ENCODE results near the gene ENDOG. TPM values are rescaled to one million over a fixed set of nuclear protein-coding genes. Genes with fewer than 3 reads are reported as not detected.
"Not testable (repeated sequence)": the region's sequence is repeated elsewhere in the genome, so short reads cannot be mapped to it uniquely, and the experiment has no call there.

ENDOG gene
- total and polyA plus RNA-seq, 5 experiments from 2014 or later: 15.0 to 34.0 (median 16.3) TPM

DNA sequence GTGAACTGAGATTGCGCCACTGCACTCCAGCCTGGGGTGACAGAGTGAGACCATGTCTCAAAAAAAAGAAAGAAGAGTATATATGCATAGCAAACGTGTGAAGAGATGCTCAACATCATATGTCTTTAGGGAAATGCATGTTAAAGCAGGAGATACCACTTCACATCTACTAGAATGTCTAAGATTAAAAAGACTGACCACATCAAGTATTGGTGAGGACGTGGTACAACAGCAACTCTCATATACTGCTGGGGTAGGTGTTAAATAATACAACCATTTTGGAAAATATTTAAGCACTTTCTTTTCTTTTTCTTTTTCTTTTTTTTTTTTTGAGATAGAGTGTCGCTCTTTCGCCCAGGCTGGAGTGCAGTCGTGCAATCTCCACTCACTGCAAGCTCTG is 32.9 kb upstream of the ENDOG start:
- Mint-ChIP-seq H3K4me3 (peak overlapping the region in 5 of 10 donors; percentile 22 to 48 (median 36)), H3K36me3 (peaks cover 0 to 7% (median 0%) of the 10 kb centered on the region in 3 donors), H3K27me3 (peaks cover 0 to 1% (median 0%) of the 10 kb centered on the region in 5 donors), H3K27ac (peak overlapping the region in 5 of 10 donors; percentile 4 to 71 (median 62)), H3K9me3 (peaks cover 0 to 2% (median 0%) of the 10 kb centered on the region in 9 donors), H3K4me1 (peaks cover 6 to 29% (median 22%) of the 10 kb centered on the region in 4 donors)
- ATAC-seq (no peak), DNase-seq (no peak)
- POLR2A ChIA-PET: interaction anchor here (0.6 to 7.4 kb wide), 9 partner anchors 8 to 1362 kb away, joined by 3 to 50 read pairs (median 3); partner anchors contain the start of genes URM1, ZDHHC12 and ZER1

GRCh38 chr9:128786681-128787601 is 31.4 kb upstream of the ENDOG start, which contains the start of gene TBC1D13:
Gene TBC1D13 (plus strand): TSS chr9:128787253. CDS start chr9:128787354, 101 bp downstream.
- DNase-seq (peak; percentile 87 to 95 (median 92)), ATAC-seq (peak; percentile 94 to 96)
- POLR2A ChIA-PET: interaction anchor here (0.7 to 7.4 kb wide), 8 partner anchors 12 to 646 kb away, joined by 3 to 50 read pairs (median 3); partner anchors contain the start of genes ZDHHC12 and ZER1
- H3K4me3 Mint-ChIP-seq: peak within 1 kb of the TSS; percentile 91 to 98 (median 94)
- peaks cover 6 to 27% (median 23%) of the 10 kb centered on the region in 4 donors for H3K4me1 Mint-ChIP-seq
- H3K27ac Mint-ChIP-seq: peak within 1 kb of the TSS; percentile 91 to 99 (median 97)
- peaks cover 0 to 19% (median 0%) of the 10 kb centered on the region in 3 donors for H3K36me3 Mint-ChIP-seq
- H3K27me3 Mint-ChIP-seq: peaks cover 0 to 1% (median 0%) of the 10 kb centered on the region in 5 donors
- no peaks in the 10 kb centered on the region for H3K9me3 Mint-ChIP-seq

DNA sequence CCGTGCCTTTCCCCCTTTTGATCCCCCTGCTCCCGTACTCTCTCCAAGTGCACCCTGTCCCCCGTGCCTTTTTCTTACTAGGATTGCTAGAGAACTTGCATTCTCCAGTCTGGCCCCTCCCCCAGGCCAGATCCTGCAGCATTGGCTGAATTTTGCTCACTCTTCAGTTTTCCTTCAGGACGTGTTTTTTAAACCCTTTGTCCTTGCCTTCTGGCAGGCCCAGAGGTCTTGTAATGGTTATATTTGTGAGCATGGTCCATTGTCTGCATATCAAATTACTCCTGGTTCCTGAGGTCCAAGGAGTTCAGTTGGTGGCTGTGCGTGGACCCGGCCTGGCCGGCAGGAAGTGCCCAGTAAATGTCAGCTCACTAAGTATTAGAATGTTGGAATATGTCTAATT is 30.6 kb upstream of the ENDOG start:
- H3K4me1 Mint-ChIP-seq: peaks cover 6 to 28% (median 22%) of the 10 kb centered on the region in 4 donors
- no peaks in the 10 kb centered on the region for H3K9me3 Mint-ChIP-seq
- peaks cover 0 to 1% (median 0%) of the 10 kb centered on the region in 5 donors for H3K27me3 Mint-ChIP-seq
- peaks cover 0 to 24% (median 0%) of the 10 kb centered on the region in 3 donors for H3K36me3 Mint-ChIP-seq
- peak overlapping the region; percentile 88 to 99 (median 97) for H3K27ac Mint-ChIP-seq
- ATAC-seq: no peak
- DNase-seq: peak in 1 of 10 donors; percentile 9
- POLR2A ChIA-PET: interaction anchor here (0.5 to 7.4 kb wide), 6 partner anchors 16 to 426 kb away, joined by 3 to 50 read pairs (median 6); partner anchors contain the start of genes ENDOG, ZDHHC12 and ZER1
- peak overlapping the region; percentile 91 to 98 (median 94) for H3K4me3 Mint-ChIP-seq

GRCh38 chr9:128788445-128788844 is 29.9 kb upstream of the ENDOG start:
- H3K36me3 Mint-ChIP-seq: peaks cover 0 to 32% (median 0%) of the 10 kb centered on the region in 3 donors
- H3K4me1 Mint-ChIP-seq: peaks cover 9 to 32% (median 22%) of the 10 kb centered on the region in 4 donors
- POLR2A ChIA-PET: interaction anchor here (0.6 to 7.4 kb wide), 7 partner anchors 16 to 1288 kb away, joined by 3 to 50 read pairs (median 6); partner anchors contain the start of genes ENDOG, SPOUT1, SPTAN1 and ZER1
- peaks cover 0 to 1% (median 0%) of the 10 kb centered on the region in 5 donors for H3K27me3 Mint-ChIP-seq
- peak overlapping the region; percentile 91 to 98 (median 94) for H3K4me3 Mint-ChIP-seq
- H3K27ac Mint-ChIP-seq: peak overlapping the region in 8 of 10 donors; percentile 91 to 99 (median 97)
- DNase-seq: no peak
- no peaks in the 10 kb centered on the region for H3K9me3 Mint-ChIP-seq
- no peak for ATAC-seq

- H3K9me3 Mint-ChIP-seq: no peaks in the 10 kb centered on the region
- H3K27ac Mint-ChIP-seq: peak overlapping the region in 1 of 10 donors; percentile 43
- peaks cover 0 to 1% (median 0%) of the 10 kb centered on the region in 5 donors for H3K27me3 Mint-ChIP-seq
- H3K4me1 Mint-ChIP-seq: peaks cover 11 to 36% (median 25%) of the 10 kb centered on the region in 4 donors
- H3K36me3 Mint-ChIP-seq: peaks cover 0 to 50% (median 0%) of the 10 kb centered on the region in 3 donors
- H3K4me3 Mint-ChIP-seq: no peak overlapping the region
- POLR2A ChIA-PET: interaction anchor here (0.5 kb wide), 1 partner anchor 143 kb away, joined by 4 read pairs; no protein-coding TSS in a partner anchor
- no peak for DNase-seq
- ATAC-seq: no peak
Measured at GRCh38 chr9:128790536-128790935, 27.8 kb upstream of the ENDOG start.

DNA sequence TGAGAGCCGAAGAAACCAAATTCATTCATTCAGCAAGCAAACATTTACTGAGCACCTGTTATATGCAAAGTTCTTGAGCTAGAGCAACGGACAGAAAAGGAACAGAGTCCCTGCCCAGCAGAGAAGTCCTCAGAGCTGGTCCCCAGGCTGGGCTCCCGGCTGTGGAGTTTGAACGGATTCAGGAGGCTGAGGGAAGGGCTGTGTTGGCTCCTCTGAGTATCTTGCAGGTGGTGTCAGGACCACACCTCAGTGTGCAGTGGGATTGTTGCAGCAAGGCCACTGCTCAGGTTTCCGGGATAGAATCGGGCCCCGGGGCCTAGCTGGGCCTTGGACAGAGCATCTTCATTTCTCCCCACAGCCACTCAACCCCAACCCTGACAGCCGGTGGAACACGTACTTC is 26.2 kb upstream of the ENDOG start:
- POLR2A ChIA-PET: interaction anchor here (0.6 to 1.1 kb wide), 2 partner anchors 38 to 103 kb away, joined by 4 to 6 read pairs; partner anchors contain the start of gene SPOUT1
- Mint-ChIP-seq H3K4me3 (no peak overlapping the region), H3K36me3 (peaks cover 0 to 64% (median 0%) of the 10 kb centered on the region in 3 donors), H3K27ac (peak overlapping the region in 1 of 10 donors; percentile 41), H3K9me3 (no peaks in the 10 kb centered on the region), H3K4me1 (peaks cover 7 to 36% (median 19%) of the 10 kb centered on the region in 4 donors), H3K27me3 (peaks cover 0 to 1% (median 0%) of the 10 kb centered on the region in 5 donors)
- ATAC-seq: no peak
- no peak for DNase-seq

GRCh38 chr9:128792978-128793686 is 25.2 kb upstream of the ENDOG start:
- POLR2A ChIA-PET: no interaction called here
- Mint-ChIP-seq H3K27me3 (no peaks in the 10 kb centered on the region), H3K36me3 (peaks cover 0 to 74% (median 2%) of the 10 kb centered on the region in 3 donors), H3K9me3 (no peaks in the 10 kb centered on the region), H3K27ac (peak overlapping the region in 5 of 10 donors; percentile 22 to 81 (median 40)), H3K4me1 (peaks cover 5 to 30% (median 12%) of the 10 kb centered on the region in 4 donors), H3K4me3 (no peak overlapping the region)
- DNase-seq (no peak), ATAC-seq (no peak)

DNA sequence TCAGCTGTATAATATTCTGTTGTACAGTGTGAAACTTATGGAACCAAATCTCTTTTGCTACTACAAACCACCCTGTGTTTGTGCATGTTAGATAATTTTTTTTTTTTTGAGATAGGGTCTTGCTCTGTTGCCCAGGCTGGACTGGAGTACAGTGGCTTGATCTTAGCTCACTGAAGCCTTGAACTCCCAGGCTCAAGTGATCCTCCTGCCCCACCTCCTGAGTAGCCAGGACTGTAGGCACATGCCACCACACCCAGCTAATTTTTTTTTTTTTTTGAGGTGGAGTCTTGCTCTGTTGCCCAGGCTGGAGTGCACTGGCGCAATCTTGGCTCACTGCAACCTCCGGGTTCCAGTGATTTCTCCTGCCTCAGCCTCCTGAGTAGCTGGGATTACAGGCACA is 23.3 kb upstream of the ENDOG start:
- peak overlapping the region in 1 of 10 donors; percentile 21 for H3K27ac Mint-ChIP-seq
- ATAC-seq, H3K9me3 Mint-ChIP-seq, H3K27me3 Mint-ChIP-seq, DNase-seq, H3K4me3 Mint-ChIP-seq: not testable (repeated sequence)
- H3K4me1 Mint-ChIP-seq: peaks cover 0 to 19% (median 5%) of the 10 kb centered on the region in 4 donors
- POLR2A ChIA-PET: interaction anchor here (0.7 kb wide), 2 partner anchors 106 to 331 kb away, joined by 3 to 4 read pairs; partner anchors contain the start of gene SET
- H3K36me3 Mint-ChIP-seq: peaks cover 0 to 88% (median 6%) of the 10 kb centered on the region in 3 donors

DNA sequence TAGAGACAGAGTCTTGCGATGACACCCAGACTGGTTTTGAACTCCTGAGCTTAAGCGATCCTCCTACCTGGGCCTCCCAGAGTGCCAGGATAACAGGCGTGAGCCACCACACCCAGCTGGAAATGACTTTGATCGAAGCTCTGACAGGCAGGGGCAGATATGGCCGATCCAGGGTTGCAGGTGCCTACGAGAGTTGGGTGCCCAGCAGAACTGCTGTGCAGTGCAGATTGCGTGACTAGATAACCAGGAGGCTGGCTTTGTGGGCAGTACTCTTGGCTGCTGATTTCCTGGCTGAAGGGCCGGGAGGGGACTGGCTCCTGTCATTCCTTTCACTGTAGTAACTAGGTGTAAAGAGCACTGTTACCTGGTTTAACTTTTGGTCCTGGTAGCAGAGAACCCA is 19.4 kb upstream of the ENDOG start:
- Mint-ChIP-seq H3K27me3 (no peaks in the 10 kb centered on the region), H3K27ac (no peak overlapping the region), H3K4me1 (peaks cover 0 to 2% (median 1%) of the 10 kb centered on the region in 4 donors), H3K4me3 (no peak overlapping the region), H3K36me3 (peaks cover 0 to 91% (median 11%) of the 10 kb centered on the region in 3 donors), H3K9me3 (no peaks in the 10 kb centered on the region)
- POLR2A ChIA-PET: no interaction called here
- DNase-seq (no peak), ATAC-seq (no peak)

- no peak for DNase-seq
- no peak overlapping the region for H3K4me3 Mint-ChIP-seq
- H3K36me3 Mint-ChIP-seq: peaks cover 0 to 89% (median 11%) of the 10 kb centered on the region in 3 donors
- H3K27me3 Mint-ChIP-seq: no peaks in the 10 kb centered on the region
- H3K9me3 Mint-ChIP-seq: no peaks in the 10 kb centered on the region
- ATAC-seq: no peak
- POLR2A ChIA-PET: no interaction called here
- H3K4me1 Mint-ChIP-seq: no peaks in the 10 kb centered on the region
- peak overlapping the region in 1 of 10 donors; percentile 52 for H3K27ac Mint-ChIP-seq
Measured at GRCh38 chr9:128800061-128800460, 18.2 kb upstream of the ENDOG start.

GRCh38 chr9:128802482-128802881 is 15.8 kb upstream of the ENDOG start:
- H3K9me3 Mint-ChIP-seq: no peaks in the 10 kb centered on the region
- peaks cover 0 to 80% (median 17%) of the 10 kb centered on the region in 3 donors for H3K36me3 Mint-ChIP-seq
- POLR2A ChIA-PET: no interaction called here

More at GRCh38 chr9:128802482-128802881, 15.8 kb upstream of the ENDOG start:
- no peak for ATAC-seq
- no peaks in the 10 kb centered on the region for H3K27me3 Mint-ChIP-seq
- DNase-seq: no peak
- H3K4me1 Mint-ChIP-seq: no peaks in the 10 kb centered on the region
- no peak overlapping the region for H3K4me3 Mint-ChIP-seq
- peak overlapping the region in 1 of 10 donors; percentile 62 for H3K27ac Mint-ChIP-seq
